Activated naive CD4-positive, alpha-beta T cell treated with anti-CD3 and anti-CD28 coated beads, Interleukin-2, amount 50 U/mL, for 24 hours (primary cell): ENCODE results near the gene ZIC5.
"Not testable (repeated sequence)": the region's sequence is repeated elsewhere in the genome, so short reads cannot be mapped to it uniquely, and the experiment has no call there.

Experiments
- H3K27ac Mint-ChIP-seq: one replicate; pipeline ENCODE4 v1.8.0; 2021; ENCODE audit warnings: mild to moderate bottlenecking, mixed read lengths
- H3K27me3 Mint-ChIP-seq: one replicate; pipeline ENCODE4 v1.8.0; 2021; ENCODE audit warnings: mixed read lengths
- H3K36me3 Mint-ChIP-seq: one replicate; pipeline ENCODE4 v1.8.0; 2021; ENCODE audit warnings: mixed read lengths
- H3K4me1 Mint-ChIP-seq: one replicate; pipeline ENCODE4 v1.8.0; 2021; ENCODE audit warnings: mixed read lengths
- H3K4me3 Mint-ChIP-seq: one replicate; pipeline ENCODE4 v1.8.0; 2021; ENCODE audit warnings: mild to moderate bottlenecking, mixed read lengths
- H3K9me3 Mint-ChIP-seq: one replicate; pipeline ENCODE4 v1.8.0; 2021; ENCODE audit warnings: mixed read lengths

ZIC5 gene

GRCh38 chr13:99959540-99960230 is 11.9 kb downstream of the ZIC5 start:
- peak overlapping the region; percentile 54 for H3K4me3 Mint-ChIP-seq
- peaks cover 62% of the 10 kb centered on the region for H3K27me3 Mint-ChIP-seq
- H3K27ac Mint-ChIP-seq = no peak overlapping the region
- peaks cover 1% of the 10 kb centered on the region for H3K36me3 Mint-ChIP-seq
- peaks cover 19% of the 10 kb centered on the region for H3K4me1 Mint-ChIP-seq
- no peaks in the 10 kb centered on the region for H3K9me3 Mint-ChIP-seq

DNA sequence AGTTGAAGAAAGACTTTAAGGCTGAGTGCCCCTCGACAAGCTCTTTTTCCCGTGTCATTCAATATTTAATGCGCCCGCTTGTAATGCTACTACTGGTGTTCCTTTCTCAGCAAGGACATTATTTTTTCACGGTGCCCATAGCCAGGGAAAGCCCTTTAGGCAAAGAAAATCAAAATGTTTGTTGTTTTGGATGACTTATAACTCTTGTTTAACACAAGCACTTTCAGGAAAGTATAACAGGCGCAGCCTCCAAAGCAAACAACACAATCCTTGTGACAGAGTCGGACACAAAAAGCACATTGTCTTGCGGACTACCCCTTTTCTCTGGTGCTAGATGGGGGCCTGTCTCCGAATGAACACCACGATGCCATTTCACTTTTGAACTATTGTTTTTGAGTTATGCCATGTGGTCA is 12.4 kb downstream of the ZIC5 start:
- no peak overlapping the region for H3K4me3 Mint-ChIP-seq

GRCh38 chr13:99958406-99959126 is 13.0 kb downstream of the ZIC5 start:
- H3K27ac Mint-ChIP-seq = peak overlapping the region; percentile 17
- H3K9me3 Mint-ChIP-seq = no peaks in the 10 kb centered on the region
- H3K4me1 Mint-ChIP-seq = peaks cover 19% of the 10 kb centered on the region
- H3K4me3 Mint-ChIP-seq = no peak overlapping the region
- peaks cover 62% of the 10 kb centered on the region for H3K27me3 Mint-ChIP-seq
- peaks cover 1% of the 10 kb centered on the region for H3K36me3 Mint-ChIP-seq

More for the DNA sequence above, 12.4 kb downstream of the ZIC5 start:
- Mint-ChIP-seq H3K27ac (no peak overlapping the region), H3K4me1 (peaks cover 19% of the 10 kb centered on the region), H3K36me3 (peaks cover 1% of the 10 kb centered on the region), H3K9me3 (no peaks in the 10 kb centered on the region), H3K27me3 (peaks cover 63% of the 10 kb centered on the region)

DNA sequence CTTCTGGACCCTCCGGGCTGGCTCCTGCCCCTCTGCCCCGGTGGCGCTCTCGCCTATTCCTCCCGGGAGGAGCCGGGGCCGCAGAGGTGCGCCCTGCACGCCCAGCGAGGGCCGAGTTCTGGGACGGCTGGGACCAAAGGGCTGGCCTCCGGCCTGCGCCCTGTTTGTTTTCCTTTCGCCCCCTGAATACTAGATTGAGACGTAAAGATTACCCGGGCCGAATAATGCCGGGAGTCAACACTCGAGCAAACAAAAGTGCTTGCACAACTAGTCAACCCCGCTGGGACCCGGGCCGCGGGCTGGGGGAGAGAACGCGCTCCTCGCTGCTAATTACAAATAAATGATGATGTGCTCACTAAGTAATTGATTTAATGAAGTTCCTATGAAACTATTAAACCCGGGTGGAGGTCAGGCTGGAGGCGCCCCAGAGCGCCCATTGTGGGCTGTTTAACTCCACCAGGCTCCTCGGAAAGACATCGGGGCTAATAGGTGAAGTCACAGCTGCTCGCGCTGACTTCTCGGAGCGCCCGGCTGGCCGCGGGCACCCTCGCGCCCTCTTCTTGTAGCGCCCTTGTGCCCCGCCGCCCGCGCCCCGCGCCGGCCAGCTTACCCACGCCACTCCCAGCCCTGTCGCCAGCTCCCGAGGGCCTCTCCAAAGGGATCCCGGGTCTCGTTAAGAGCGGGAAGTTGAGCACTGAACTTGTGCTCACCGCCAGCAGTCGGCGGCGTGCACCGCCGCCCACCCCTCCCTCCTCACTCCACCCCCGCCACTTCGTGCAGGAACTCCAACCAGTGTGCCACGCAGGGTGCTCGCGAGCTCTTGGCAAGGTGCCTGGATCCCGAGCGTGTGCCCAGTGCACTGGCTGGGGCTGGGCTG is 14.9 kb downstream of the ZIC5 start:
- H3K27ac Mint-ChIP-seq = no peak overlapping the region
- no peaks in the 10 kb centered on the region for H3K9me3 Mint-ChIP-seq
- H3K27me3 Mint-ChIP-seq = peaks cover 60% of the 10 kb centered on the region
- H3K4me3 Mint-ChIP-seq = peak overlapping the region; percentile 72
- peaks cover 19% of the 10 kb centered on the region for H3K4me1 Mint-ChIP-seq
- H3K36me3 Mint-ChIP-seq = peaks cover under 1% of the 10 kb centered on the region

DNA sequence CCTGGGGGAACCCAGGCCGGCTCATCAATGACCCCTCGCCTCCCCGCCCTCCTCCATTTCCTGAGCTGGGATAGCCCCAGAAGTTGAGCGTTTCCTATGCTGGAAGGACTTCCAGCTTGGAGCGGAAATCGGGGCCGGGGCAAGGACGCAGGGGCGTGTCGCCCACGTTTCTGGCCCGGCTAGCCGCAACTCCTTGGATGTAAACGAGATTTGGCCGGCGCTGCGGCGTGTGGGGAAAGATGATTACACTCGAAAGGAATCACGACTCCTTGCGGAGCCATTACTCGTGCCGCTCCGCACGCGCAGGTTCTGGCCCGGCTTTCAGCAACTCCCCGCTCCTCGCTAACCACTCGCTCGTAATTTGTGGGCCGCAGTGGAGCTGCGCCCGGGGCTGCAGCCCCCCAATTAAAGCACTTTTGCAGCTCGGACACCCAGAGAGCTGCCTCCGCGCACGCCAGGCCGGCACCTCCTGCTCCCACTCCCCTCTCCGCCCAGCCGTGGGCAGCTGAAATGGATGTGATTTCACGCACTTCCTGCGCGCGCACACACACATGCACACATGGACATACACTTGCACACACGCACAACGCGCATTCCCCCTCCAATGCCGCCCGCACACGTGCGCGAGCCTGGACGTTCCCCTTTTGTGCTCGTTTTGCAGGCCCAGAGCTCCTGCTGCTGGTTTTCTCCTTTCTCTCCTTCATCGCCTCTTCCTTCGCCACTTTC is 15.7 kb downstream of the ZIC5 start:
- H3K4me1 Mint-ChIP-seq = peaks cover 19% of the 10 kb centered on the region
- H3K4me3 Mint-ChIP-seq = peak overlapping the region; percentile 72
- no peak overlapping the region for H3K27ac Mint-ChIP-seq
- H3K9me3 Mint-ChIP-seq = no peaks in the 10 kb centered on the region
- H3K27me3 Mint-ChIP-seq = peaks cover 53% of the 10 kb centered on the region
- H3K36me3 Mint-ChIP-seq = no peaks in the 10 kb centered on the region

GRCh38 chr13:99955107-99955746 is 16.3 kb downstream of the ZIC5 start:
- Mint-ChIP-seq H3K4me1 (peaks cover 19% of the 10 kb centered on the region), H3K4me3 (no peak overlapping the region), H3K27me3 (peaks cover 52% of the 10 kb centered on the region), H3K36me3 (no peaks in the 10 kb centered on the region), H3K9me3 (no peaks in the 10 kb centered on the region), H3K27ac (no peak overlapping the region)

- Mint-ChIP-seq H3K4me3 (no peak overlapping the region), H3K36me3 (no peaks in the 10 kb centered on the region), H3K9me3 (no peaks in the 10 kb centered on the region), H3K27ac (no peak overlapping the region), H3K4me1 (peaks cover 9% of the 10 kb centered on the region), H3K27me3 (peaks cover 48% of the 10 kb centered on the region)
These were observed 18.3 kb downstream of the ZIC5 start for GRCh38 chr13:99953138-99953755.

DNA sequence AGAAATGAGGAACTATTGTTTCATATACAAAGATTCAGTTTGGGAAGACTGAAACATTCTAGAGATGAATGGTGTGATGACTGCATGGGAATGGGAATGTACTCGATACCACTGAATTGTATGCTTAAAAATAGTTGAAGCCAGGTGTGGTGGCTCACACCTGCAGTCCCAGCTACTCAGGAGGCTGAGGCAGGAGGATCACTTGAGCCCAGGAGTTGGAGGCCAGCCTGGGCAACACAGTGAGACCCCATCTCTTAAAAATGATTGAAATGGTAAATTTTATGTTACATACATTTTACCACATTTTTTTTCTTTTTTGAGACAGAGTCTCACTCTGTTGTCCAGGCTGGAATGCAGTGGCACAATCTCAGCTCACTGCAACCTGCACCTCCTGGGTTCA is 19.9 kb downstream of the ZIC5 start:
- H3K27ac Mint-ChIP-seq, H3K9me3 Mint-ChIP-seq, H3K36me3 Mint-ChIP-seq, H3K4me1 Mint-ChIP-seq, H3K4me3 Mint-ChIP-seq: not testable (repeated sequence)
- H3K27me3 Mint-ChIP-seq = peaks cover 53% of the 10 kb centered on the region

GRCh38 chr13:99949679-99950413 is 21.7 kb downstream of the ZIC5 start:
- Mint-ChIP-seq H3K36me3 (no peaks in the 10 kb centered on the region), H3K27me3 (peaks cover 43% of the 10 kb centered on the region), H3K4me3 (no peak overlapping the region), H3K4me1 (no peaks in the 10 kb centered on the region), H3K27ac (peak overlapping the region; percentile 17), H3K9me3 (no peaks in the 10 kb centered on the region)

- H3K36me3 Mint-ChIP-seq = no peaks in the 10 kb centered on the region
- no peak overlapping the region for H3K27ac Mint-ChIP-seq
- H3K27me3 Mint-ChIP-seq = peaks cover 42% of the 10 kb centered on the region
- no peak overlapping the region for H3K4me3 Mint-ChIP-seq
- no peaks in the 10 kb centered on the region for H3K4me1 Mint-ChIP-seq
- no peaks in the 10 kb centered on the region for H3K9me3 Mint-ChIP-seq
These were observed 22.5 kb downstream of the ZIC5 start for GRCh38 chr13:99948907-99949678.

DNA sequence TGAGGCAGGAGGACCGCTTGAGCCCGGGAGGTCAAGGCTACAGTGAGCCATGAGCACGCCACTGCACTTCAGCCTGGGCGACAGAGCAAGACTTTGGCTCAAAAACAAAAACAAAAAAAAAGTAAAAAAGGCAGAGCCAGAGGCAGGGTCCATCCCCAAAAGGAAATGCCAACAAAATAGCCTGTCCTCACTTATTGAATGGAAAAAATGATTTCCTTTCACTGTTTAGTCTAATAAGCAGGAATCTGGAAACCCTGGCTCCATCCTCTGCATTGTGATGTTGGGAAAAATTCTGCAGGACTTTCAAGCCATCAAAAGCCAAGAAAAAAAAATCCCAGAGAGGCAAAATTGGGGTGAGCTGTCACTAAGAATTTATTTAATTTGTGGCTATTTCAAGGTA is 23.2 kb downstream of the ZIC5 start:
- Mint-ChIP-seq H3K4me1 (no peaks in the 10 kb centered on the region), H3K27ac (no peak overlapping the region), H3K4me3 (no peak overlapping the region), H3K27me3 (peaks cover 35% of the 10 kb centered on the region), H3K36me3 (no peaks in the 10 kb centered on the region), H3K9me3 (no peaks in the 10 kb centered on the region)

DNA sequence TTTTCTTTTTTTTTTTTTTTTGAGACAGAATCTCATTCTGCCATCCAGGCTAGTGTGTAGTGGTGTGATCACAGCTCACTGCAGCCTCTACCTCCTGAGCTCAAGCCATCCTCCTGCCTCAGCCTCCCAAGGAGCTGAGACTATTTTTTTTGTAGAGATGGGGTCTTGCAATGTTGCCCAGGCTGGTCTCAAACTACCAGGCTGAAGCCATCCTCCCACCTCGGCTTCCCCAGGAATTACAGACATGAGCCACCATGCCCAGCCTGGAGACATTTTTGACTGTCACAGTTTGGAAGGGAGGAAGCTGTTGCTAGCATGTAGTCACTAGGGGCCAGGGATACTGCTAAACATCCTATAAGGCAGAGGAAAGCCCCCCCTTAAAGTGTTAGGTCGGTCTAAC is 23.9 kb downstream of the ZIC5 start:
- Mint-ChIP-seq H3K4me3 (no peak overlapping the region), H3K27ac (no peak overlapping the region), H3K27me3 (peaks cover 34% of the 10 kb centered on the region), H3K36me3 (no peaks in the 10 kb centered on the region), H3K9me3 (no peaks in the 10 kb centered on the region), H3K4me1 (no peaks in the 10 kb centered on the region)

GRCh38 chr13:99945515-99945914 is 26.1 kb downstream of the ZIC5 start:
- H3K9me3 Mint-ChIP-seq, H3K36me3 Mint-ChIP-seq, H3K4me3 Mint-ChIP-seq, H3K27ac Mint-ChIP-seq, H3K4me1 Mint-ChIP-seq: not testable (repeated sequence)
- H3K27me3 Mint-ChIP-seq = peaks cover 32% of the 10 kb centered on the region
